GM19193 (cell line): Measurements from ENCODE around the gene SPATA2.

ENCODE experiments used
- POLR2A ChIP-seq: IDR thresholded peaks from 4 replicates; pipeline ENCODE4 v1.6.1; 2011; ENCODE audit not compliant: insufficient read depth, insufficient read length; ENCODE audit errors: extremely low read depth

The SPATA2 gene

GRCh38 chr20:49937027-49937929 is 21.9 kb upstream of the SPATA2 start:
- TF ChIP-seq POLR2A: no peak

- peak; percentile 87 for TF ChIP-seq POLR2A
Observed at GRCh38 chr20:49936153-49937026, 21.1 kb upstream of the SPATA2 start, which contains the start of gene RNF114. RNF114 (plus strand) TSS chr20:49936397; CDS start chr20:49936413, 16 bp downstream.

- no peak for TF ChIP-seq POLR2A
Observed at GRCh38 chr20:49935746-49936152, 20.4 kb upstream of the SPATA2 start.

- TF ChIP-seq POLR2A: no peak
Observed at GRCh38 chr20:49929142-49929494, 13.8 kb upstream of the SPATA2 start.

GRCh38 chr20:49928411-49929141 is 13.2 kb upstream of the SPATA2 start:
- no peak for TF ChIP-seq POLR2A

GRCh38 chr20:49925901-49926454 is 10.6 kb upstream of the SPATA2 start:
- TF ChIP-seq POLR2A: no peak

GRCh38 chr20:49924247-49924646 is 8.9 kb upstream of the SPATA2 start:
- TF ChIP-seq POLR2A: no peak

- no peak for TF ChIP-seq POLR2A
Observed at GRCh38 chr20:49919461-49919860, 4.1 kb upstream of the SPATA2 start.

- no peak for TF ChIP-seq POLR2A
Observed at GRCh38 chr20:49919009-49919408, 3.7 kb upstream of the SPATA2 start.

GRCh38 chr20:49918446-49918845 is 3.1 kb upstream of the SPATA2 start:
- no peak for TF ChIP-seq POLR2A

- no peak for TF ChIP-seq POLR2A
Observed at GRCh38 chr20:49916146-49917002, 1.0 kb upstream of the SPATA2 start.

- TF ChIP-seq POLR2A: no peak
Observed at GRCh38 chr20:49915118-49915379, 280 bp downstream of the SPATA2 start.

- TF ChIP-seq POLR2A: no peak
Observed at GRCh38 chr20:49914310-49915117, 815 bp downstream of the SPATA2 start.
